GM13976 (cell line): ENCODE measurements around the gene PTGES.
"Not testable (repeated sequence)": the region's sequence is repeated elsewhere in the genome, so short reads cannot be mapped to it uniquely, and the experiment has no call there.

Experiments
- DNase-seq: peaks from one replicate; pipeline ENCODE4 v3.0.0; 2012; ENCODE audit warnings: low spot score
- in situ Hi-C: fragments of 300-500 bp; cut with MboI; formaldehyde crosslinking; loops from one replicate; pipeline ENCODE4 v1.12.0; 2022; ENCODE audit warnings: low sequenced_read_pairs, mixed read lengths, inconsistent platforms; ENCODE audit not compliant: unreplicated experiment
- TF ChIP-seq, protein P1 (sequence below): IDR thresholded peaks from 2 replicates; pipeline ENCODE4 v1.5.1; 2012; ENCODE audit warnings: borderline replicate concordance, mild to moderate bottlenecking; ENCODE audit not compliant: insufficient read depth; ENCODE audit errors: extremely low read depth, missing control alignments, control extremely low read depth

PTGES gene, protein sequence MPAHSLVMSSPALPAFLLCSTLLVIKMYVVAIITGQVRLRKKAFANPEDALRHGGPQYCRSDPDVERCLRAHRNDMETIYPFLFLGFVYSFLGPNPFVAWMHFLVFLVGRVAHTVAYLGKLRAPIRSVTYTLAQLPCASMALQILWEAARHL

DNA sequence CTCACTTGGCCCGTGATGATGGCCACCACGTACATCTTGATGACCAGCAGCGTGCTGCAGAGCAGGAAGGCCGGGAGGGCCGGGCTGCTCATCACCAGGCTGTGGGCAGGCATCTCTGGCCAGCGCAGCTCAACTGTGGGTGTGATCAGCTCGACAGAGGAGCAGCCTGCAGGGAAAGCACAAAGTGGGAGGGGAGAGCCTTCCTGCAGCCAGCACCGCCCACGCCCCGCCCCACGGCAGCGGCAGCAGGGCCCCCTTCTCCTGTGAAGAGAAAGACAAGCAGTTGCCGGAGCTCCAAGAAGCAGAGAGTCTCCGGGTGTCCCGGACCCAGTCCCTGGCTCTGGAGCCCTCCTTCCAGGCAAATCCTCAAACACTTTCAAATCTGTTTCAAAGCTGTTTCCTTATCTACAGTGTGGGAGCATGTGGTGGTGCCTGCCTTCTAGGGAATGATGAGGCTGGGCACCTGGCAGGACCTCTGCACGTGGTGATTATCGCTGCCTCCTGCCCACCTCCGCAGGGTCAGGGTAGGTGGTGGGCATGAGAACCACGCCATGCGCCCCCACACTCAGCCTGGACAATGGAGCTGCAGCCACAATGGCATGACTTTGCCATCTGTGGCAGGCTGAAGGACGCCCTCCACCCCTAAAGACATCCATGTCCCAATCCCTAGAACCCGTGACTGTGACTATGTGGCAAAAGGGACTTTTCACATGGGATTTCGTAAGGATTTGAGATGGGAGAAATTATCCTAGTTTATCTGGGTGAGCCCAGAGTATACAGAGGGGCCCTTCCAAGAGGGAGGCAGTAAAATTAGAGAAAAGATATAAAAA lies at the start of gene PTGES:
Gene PTGES (minus strand): TSS at position 143 of the 830 bp plus-strand sequence. CDS start 30 bp downstream, at position 113.
- peak; percentile 76 for DNase-seq
- TF ChIP-seq, protein P1, sequence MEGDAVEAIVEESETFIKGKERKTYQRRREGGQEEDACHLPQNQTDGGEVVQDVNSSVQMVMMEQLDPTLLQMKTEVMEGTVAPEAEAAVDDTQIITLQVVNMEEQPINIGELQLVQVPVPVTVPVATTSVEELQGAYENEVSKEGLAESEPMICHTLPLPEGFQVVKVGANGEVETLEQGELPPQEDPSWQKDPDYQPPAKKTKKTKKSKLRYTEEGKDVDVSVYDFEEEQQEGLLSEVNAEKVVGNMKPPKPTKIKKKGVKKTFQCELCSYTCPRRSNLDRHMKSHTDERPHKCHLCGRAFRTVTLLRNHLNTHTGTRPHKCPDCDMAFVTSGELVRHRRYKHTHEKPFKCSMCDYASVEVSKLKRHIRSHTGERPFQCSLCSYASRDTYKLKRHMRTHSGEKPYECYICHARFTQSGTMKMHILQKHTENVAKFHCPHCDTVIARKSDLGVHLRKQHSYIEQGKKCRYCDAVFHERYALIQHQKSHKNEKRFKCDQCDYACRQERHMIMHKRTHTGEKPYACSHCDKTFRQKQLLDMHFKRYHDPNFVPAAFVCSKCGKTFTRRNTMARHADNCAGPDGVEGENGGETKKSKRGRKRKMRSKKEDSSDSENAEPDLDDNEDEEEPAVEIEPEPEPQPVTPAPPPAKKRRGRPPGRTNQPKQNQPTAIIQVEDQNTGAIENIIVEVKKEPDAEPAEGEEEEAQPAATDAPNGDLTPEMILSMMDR: no peak
- in situ Hi-C loops: no loop called here

DNA sequence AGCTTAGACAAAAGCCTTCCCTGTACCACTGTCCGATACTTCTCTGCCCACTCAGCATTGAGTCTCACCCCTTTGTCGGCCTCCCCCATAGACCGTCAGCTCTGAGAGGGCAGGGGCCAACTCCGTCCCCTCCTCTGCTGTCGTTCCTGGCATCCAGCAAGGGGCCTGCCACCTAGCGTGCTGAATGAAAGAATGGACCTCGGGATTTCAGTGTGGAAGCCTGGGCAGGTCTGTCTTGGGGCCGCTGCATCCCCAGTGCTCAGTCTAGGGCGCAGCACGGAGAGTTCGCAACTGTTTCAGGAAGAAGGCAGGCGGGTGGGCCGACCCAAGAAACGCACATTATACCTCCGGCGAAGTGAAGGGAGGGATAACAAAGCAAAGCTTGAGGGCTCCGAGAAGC lies 48.7 kb upstream of the PTGES start:
- in situ Hi-C loops: no loop called here
- DNase-seq: no peak
- TF ChIP-seq, protein P1: no peak

- in situ Hi-C loops: loop anchor here (25.0 kb wide), 1 partner anchor 662 kb away; no protein-coding TSS in a partner anchor
- TF ChIP-seq, protein P1: no peak
Measured at GRCh38 chr9:129798973-129799372, 46.1 kb upstream of the PTGES start.

DNA sequence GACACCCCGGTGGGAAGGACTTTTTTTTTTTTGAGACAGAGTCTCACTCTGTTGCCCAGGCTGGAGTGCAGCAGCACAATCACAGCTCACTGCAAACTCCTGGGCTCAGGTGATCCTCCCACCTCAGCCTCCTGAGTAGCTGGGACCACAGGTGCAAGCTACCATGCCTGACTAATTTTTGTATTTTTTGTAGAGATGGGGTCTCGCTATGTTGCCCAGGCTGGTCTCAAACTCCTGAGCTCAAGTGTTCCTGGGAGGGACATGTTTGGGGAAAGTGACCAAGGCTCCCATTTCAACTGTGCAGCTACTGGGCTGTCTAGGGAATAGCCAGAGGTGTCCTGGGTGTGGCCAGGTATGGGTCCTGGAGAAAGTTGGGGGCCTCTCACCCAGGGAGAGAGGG lies 43.2 kb upstream of the PTGES start:
- in situ Hi-C loops: loop anchor here (25.0 kb wide), 1 partner anchor 659 kb away; no protein-coding TSS in a partner anchor

More at GRCh38 chr9:129798973-129799372, 46.1 kb upstream of the PTGES start:
- DNase-seq: no peak

DNA sequence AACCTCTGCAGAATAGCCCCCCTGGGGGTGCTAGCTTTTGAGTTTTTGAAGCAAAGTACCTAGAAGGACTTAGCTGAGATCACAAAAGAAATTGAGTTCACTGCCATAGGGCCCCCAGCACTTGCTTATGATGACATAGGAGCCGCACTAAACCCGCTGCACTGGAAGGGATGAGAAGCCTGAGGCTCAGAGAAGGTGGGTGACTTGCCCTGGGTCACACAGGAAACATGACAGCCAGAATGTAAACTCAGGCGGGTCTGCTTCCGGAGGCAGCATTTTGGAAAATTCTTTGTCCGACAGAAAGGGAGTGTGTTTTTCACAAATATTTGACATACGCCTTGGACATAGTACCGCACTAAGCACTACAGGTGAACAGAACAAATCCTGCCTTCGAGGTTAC lies 41.7 kb upstream of the PTGES start:
- DNase-seq: no peak
- TF ChIP-seq, protein P1: no peak
- in situ Hi-C loops: loop anchor here (25.0 kb wide), 1 partner anchor 657 kb away; no protein-coding TSS in a partner anchor

More for the DNA sequence above, 43.2 kb upstream of the PTGES start:
- not testable (repeated sequence) for DNase-seq

- in situ Hi-C loops: loop anchor here (10.0 to 25.0 kb wide), 2 partner anchors 142 to 649 kb away; partner anchors contain the start of gene ASB6
- TF ChIP-seq, protein P1: no peak
- DNase-seq: no peak
Measured at GRCh38 chr9:129786481-129786880, 33.6 kb upstream of the PTGES start.

GRCh38 chr9:129785866-129786265 lies 33.0 kb upstream of the PTGES start:
- no peak for DNase-seq
- TF ChIP-seq, protein P1: no peak
- in situ Hi-C loops: loop anchor here (10.0 to 25.0 kb wide), 2 partner anchors 141 to 649 kb away; partner anchors contain the start of gene ASB6

DNA sequence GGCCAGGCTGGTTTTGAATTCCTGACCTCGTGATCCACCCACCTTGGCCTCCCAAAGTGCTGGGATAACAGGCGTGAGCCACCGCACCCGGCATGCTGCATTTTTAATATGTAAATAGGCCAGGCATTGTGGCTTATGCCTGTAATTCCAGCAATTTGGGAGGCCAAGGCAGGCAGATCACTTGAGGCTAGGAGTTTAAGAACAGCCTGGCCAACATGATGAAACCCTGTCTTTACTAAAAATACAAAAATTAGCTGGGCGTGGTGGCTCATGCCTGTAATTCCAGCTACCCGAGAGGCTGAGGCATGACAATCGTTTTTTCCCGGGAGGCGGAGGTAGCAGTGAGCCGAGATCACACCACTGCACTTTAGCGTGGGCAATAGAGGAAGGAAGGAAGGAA lies 32.1 kb upstream of the PTGES start:
- DNase-seq: not testable (repeated sequence)
- in situ Hi-C loops: loop anchor here (5.0 to 25.0 kb wide), 3 partner anchors 48 to 648 kb away; partner anchors contain the start of gene ASB6
